Astrocyte (in vitro differentiated cells and primary cell): ENCODE measurements around the gene EPS8. TPM values are rescaled to one million over a fixed set of nuclear protein-coding genes. Genes with fewer than 3 reads are reported as not detected.

Experiments used
- DNase-seq: peaks from one replicate; pipeline ENCODE4 v3.0.0-alpha.2; 2010; ENCODE audit warnings: low read depth
- FAIRE-seq: peaks from 2 replicates; lab custom pipeline; 2011; peaks lifted over from hg19 to GRCh38; lab: Jason Lieb, UNC
- H2AFZ ChIP-seq: 2 replicates; pipeline ENCODE4 v1.6.0; 2012; ENCODE audit warnings: low read depth, low read length, inconsistent platforms
- H3K27ac ChIP-seq: 2 replicates; pipeline ENCODE4 v1.5.1; 2011; ENCODE audit warnings: low read depth, low read length, inconsistent platforms
- H3K27me3 ChIP-seq: 2 replicates; pipeline ENCODE4 v1.6.0; 2011; ENCODE audit warnings: low read length, inconsistent platforms; ENCODE audit not compliant: insufficient read depth
- H3K36me3 ChIP-seq: 2 replicates; pipeline ENCODE4 v1.5.1; 2011; ENCODE audit warnings: low read length, inconsistent platforms; ENCODE audit not compliant: insufficient read depth
- H3K4me1 ChIP-seq: 2 replicates; pipeline ENCODE4 v1.5.1; 2011; ENCODE audit warnings: low read length, inconsistent platforms; ENCODE audit not compliant: insufficient read depth
- H3K4me2 ChIP-seq: 2 replicates; pipeline ENCODE4 v1.6.0; 2012; ENCODE audit warnings: low read length, inconsistent platforms
- H3K4me3 ChIP-seq: 2 replicates; pipeline ENCODE4 v1.5.1; 2011; ENCODE audit warnings: low read depth, mild to moderate bottlenecking, low read length, inconsistent platforms; ENCODE audit not compliant: insufficient read depth
- H3K79me2 ChIP-seq: 2 replicates; pipeline ENCODE4 v1.6.0; 2012; ENCODE audit warnings: mild to moderate bottlenecking, low read length, inconsistent platforms; ENCODE audit not compliant: insufficient read depth
- H3K9ac ChIP-seq: 2 replicates; pipeline ENCODE4 v1.6.0; 2012; ENCODE audit warnings: mild to moderate bottlenecking, low read length, inconsistent platforms
- H3K9me3 ChIP-seq: 2 replicates; pipeline ENCODE4 v1.5.1; 2012; ENCODE audit warnings: low read depth, mild to moderate bottlenecking, low read length, inconsistent platforms; ENCODE audit not compliant: insufficient read depth
- H4K20me1 ChIP-seq: 2 replicates; pipeline ENCODE4 v1.6.0; 2012; ENCODE audit warnings: low read length, inconsistent platforms; ENCODE audit not compliant: insufficient read depth
- H3K27ac Mint-ChIP-seq: one replicate; pipeline ENCODE4 v1.8.0; 2021; ENCODE audit warnings: mild to moderate bottlenecking, mixed read lengths; ENCODE audit not compliant: unreplicated experiment
- H3K27me3 Mint-ChIP-seq: one replicate; pipeline ENCODE4 v1.8.0; 2021; ENCODE audit warnings: low read depth, mixed read lengths; ENCODE audit not compliant: unreplicated experiment
- H3K36me3 Mint-ChIP-seq: one replicate; pipeline ENCODE4 v1.8.0; 2021; ENCODE audit warnings: low read depth, mixed read lengths; ENCODE audit not compliant: unreplicated experiment
- H3K4me1 Mint-ChIP-seq: one replicate; pipeline ENCODE4 v1.8.0; 2021; ENCODE audit warnings: low read depth, mixed read lengths; ENCODE audit not compliant: unreplicated experiment
- H3K4me3 Mint-ChIP-seq: one replicate; pipeline ENCODE4 v1.8.0; 2021; ENCODE audit warnings: mild to moderate bottlenecking, moderate library complexity, mixed read lengths; ENCODE audit not compliant: unreplicated experiment
- H3K9me3 Mint-ChIP-seq: one replicate; pipeline ENCODE4 v1.8.0; 2021; ENCODE audit warnings: mild to moderate bottlenecking, mixed read lengths; ENCODE audit not compliant: unreplicated experiment
- EZH2 ChIP-seq: IDR thresholded peaks from 2 replicates; pipeline ENCODE4 v1.6.1; 2012; ENCODE audit warnings: mild to moderate bottlenecking, low read length, inconsistent platforms; ENCODE audit not compliant: insufficient read depth
- total RNA-seq: library from RNA; stranded (reverse); gene quantifications from 2 replicates; pipeline ENCODE4 v1.2.1, GENCODE V29; 2021
- TF ChIP-seq, protein P1 (sequence below): IDR thresholded peaks from 2 replicates; pipeline ENCODE4 v1.5.1; 2011; ENCODE audit warnings: low read depth, mild to moderate bottlenecking, inconsistent platforms, low read length, moderate library complexity; ENCODE audit not compliant: insufficient read depth

The EPS8 gene
- total RNA-seq, 1 donor from 2014 or later, result 31.8 TPM

DNA sequence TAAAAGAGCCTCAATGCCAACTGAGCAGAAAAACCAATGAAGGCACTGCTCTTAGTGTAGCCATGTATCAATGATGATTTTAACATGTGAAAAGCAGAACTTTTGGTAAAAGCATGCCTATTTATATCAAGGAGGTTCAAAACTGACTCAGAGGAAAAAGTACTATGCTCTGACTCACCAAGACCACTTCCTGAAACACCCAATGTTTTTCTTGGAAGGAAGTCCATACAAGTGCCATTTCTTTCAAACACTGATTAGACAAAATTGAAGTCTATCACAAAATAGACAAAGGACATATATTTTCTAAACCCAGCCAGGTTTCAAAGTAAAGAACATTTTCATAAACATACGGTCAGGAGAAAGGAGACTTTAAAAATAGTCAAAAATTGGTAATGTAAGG is 88.6 kb downstream of the EPS8 start:
- TF ChIP-seq, protein P1, sequence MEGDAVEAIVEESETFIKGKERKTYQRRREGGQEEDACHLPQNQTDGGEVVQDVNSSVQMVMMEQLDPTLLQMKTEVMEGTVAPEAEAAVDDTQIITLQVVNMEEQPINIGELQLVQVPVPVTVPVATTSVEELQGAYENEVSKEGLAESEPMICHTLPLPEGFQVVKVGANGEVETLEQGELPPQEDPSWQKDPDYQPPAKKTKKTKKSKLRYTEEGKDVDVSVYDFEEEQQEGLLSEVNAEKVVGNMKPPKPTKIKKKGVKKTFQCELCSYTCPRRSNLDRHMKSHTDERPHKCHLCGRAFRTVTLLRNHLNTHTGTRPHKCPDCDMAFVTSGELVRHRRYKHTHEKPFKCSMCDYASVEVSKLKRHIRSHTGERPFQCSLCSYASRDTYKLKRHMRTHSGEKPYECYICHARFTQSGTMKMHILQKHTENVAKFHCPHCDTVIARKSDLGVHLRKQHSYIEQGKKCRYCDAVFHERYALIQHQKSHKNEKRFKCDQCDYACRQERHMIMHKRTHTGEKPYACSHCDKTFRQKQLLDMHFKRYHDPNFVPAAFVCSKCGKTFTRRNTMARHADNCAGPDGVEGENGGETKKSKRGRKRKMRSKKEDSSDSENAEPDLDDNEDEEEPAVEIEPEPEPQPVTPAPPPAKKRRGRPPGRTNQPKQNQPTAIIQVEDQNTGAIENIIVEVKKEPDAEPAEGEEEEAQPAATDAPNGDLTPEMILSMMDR, result no peak
- no peak for TF ChIP-seq EZH2
- Histone ChIP-seq H3K9ac (no peak overlapping the region), H3K27ac (peak overlapping the region; percentile 71), H2AFZ (no peak overlapping the region), H4K20me1 (no peaks in the 10 kb centered on the region), H3K79me2 (peaks cover 66% of the 10 kb centered on the region), H3K4me3 (no peak overlapping the region), H3K4me2 (peak overlapping the region; percentile 65), H3K9me3 (no peaks in the 10 kb centered on the region), H3K4me1 (peaks cover 40% of the 10 kb centered on the region), H3K36me3 (no peaks in the 10 kb centered on the region), H3K27me3 (no peaks in the 10 kb centered on the region)
- FAIRE-seq, result peak; percentile 99
- peak overlapping the region; percentile 91 for H3K27ac Mint-ChIP-seq
- no peaks in the 10 kb centered on the region for H3K9me3 Mint-ChIP-seq
- H3K36me3 Mint-ChIP-seq, result no peaks in the 10 kb centered on the region
- peak; percentile 96 for DNase-seq
- H3K4me3 Mint-ChIP-seq, result no peak overlapping the region
- peaks cover 45% of the 10 kb centered on the region for H3K4me1 Mint-ChIP-seq
- H3K27me3 Mint-ChIP-seq, result no peaks in the 10 kb centered on the region

DNA sequence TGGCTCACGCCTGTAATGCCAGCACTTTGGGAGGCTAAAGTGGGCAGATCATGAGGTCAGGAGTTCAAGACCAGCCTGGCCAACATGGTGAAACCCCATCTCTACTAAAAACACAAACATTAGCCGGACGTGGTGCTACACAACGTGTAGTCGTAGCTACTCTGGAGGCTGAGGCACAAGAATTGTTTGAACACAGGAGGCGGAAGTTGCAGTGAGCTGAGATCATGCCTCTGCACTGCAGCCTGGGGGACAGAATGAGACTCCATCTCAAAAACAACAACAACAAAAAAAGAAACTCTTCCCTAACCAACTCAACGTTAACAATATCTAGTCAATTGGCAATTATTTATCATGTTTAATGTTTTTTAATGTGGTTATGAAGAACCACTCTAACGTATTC is 89.3 kb downstream of the EPS8 start:
- Histone ChIP-seq H3K79me2 (peaks cover 70% of the 10 kb centered on the region), H3K27ac (peak overlapping the region; percentile 71), H3K27me3 (no peaks in the 10 kb centered on the region), H3K4me3 (no peak overlapping the region), H3K9ac (peak overlapping the region; percentile 15), H4K20me1 (no peaks in the 10 kb centered on the region), H3K4me1 (peaks cover 40% of the 10 kb centered on the region), H3K36me3 (no peaks in the 10 kb centered on the region), H3K4me2 (peak overlapping the region; percentile 65), H3K9me3 (no peaks in the 10 kb centered on the region), H2AFZ (no peak overlapping the region)
- H3K27ac Mint-ChIP-seq, result peak overlapping the region; percentile 86
- no peaks in the 10 kb centered on the region for H3K36me3 Mint-ChIP-seq
- peaks cover 45% of the 10 kb centered on the region for H3K4me1 Mint-ChIP-seq
- no peaks in the 10 kb centered on the region for H3K9me3 Mint-ChIP-seq
- DNase-seq (no peak), FAIRE-seq (no peak)
- H3K4me3 Mint-ChIP-seq, result no peak overlapping the region
- TF ChIP-seq, protein P1, result no peak
- no peak for TF ChIP-seq EZH2
- H3K27me3 Mint-ChIP-seq, result no peaks in the 10 kb centered on the region

DNA sequence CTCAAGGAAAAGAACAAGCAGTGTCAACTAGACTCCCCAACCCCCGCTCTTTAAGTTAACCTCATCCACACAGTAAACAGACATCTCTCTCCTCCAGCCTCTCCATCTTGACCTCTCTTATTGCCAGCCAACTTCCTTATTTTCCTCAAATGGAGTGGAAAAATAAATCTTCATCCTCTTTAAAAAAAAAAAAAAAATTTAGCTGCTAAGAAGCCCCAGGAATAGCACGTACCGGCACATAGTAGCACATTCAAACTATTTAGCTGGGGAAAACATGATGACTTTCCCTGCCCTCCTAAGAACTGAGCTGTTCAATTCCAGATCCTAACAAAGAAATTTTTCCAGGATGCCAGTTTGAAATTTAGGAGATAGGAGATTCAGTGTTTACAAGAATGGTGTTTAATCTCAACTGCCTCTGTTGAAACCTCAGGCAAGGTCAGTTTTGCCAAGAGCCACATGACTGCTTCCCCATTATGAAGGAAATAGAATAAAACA is 90.8 kb downstream of the EPS8 start:
- Mint-ChIP-seq H3K9me3 (no peaks in the 10 kb centered on the region), H3K27ac (peak overlapping the region; percentile 73), H3K36me3 (no peaks in the 10 kb centered on the region), H3K27me3 (no peaks in the 10 kb centered on the region), H3K4me1 (peaks cover 45% of the 10 kb centered on the region), H3K4me3 (no peak overlapping the region)
- Histone ChIP-seq H3K27ac (peak overlapping the region; percentile 34), H3K4me3 (no peak overlapping the region), H3K4me2 (no peak overlapping the region), H3K27me3 (no peaks in the 10 kb centered on the region), H3K9ac (no peak overlapping the region), H3K79me2 (peaks cover 68% of the 10 kb centered on the region), H4K20me1 (no peaks in the 10 kb centered on the region), H3K36me3 (no peaks in the 10 kb centered on the region), H3K9me3 (no peaks in the 10 kb centered on the region), H3K4me1 (peaks cover 40% of the 10 kb centered on the region), H2AFZ (no peak overlapping the region)
- TF ChIP-seq, protein P1, result no peak
- no peak for TF ChIP-seq EZH2
- FAIRE-seq (no peak), DNase-seq (no peak)
